Stimulated activated CD8-positive, alpha-beta memory T cell treated with anti-CD3 and anti-CD28 coated beads, Interleukin-15, amount 100 ng/mL, for 48 hours (primary cell): ENCODE results near the gene RSBN1L.

Source experiments
- DNase-seq, 2 donors: peaks; one replicate each; pipeline ENCODE4 v3.0.0-alpha.2; 2020; ENCODE audit warnings: low read depth in 2 of 2

Gene RSBN1L

GRCh38 chr7:77729574-77730348, 33.5 kb downstream of the RSBN1L start:
- no peak for DNase-seq

DNA sequence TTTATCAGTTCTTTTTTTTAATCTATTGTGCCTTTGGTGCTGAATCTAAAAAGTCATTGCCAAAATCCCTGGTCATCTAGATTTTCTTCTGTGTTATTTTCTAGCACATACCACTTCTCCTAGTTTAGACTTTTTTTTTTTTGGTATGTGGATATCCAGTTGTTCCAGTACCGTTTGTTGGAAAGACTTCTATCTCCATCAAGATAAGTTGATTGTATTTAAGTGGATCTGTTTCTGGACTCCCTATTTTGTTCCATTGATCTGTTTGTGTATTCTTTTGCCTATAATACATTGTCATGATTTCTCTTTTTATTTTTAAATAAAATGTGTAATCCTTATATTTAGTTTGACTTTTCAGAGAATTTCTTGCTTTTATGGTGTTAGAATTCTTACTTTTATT, 35.5 kb downstream of the RSBN1L start:
- DNase-seq, result no peak

DNA sequence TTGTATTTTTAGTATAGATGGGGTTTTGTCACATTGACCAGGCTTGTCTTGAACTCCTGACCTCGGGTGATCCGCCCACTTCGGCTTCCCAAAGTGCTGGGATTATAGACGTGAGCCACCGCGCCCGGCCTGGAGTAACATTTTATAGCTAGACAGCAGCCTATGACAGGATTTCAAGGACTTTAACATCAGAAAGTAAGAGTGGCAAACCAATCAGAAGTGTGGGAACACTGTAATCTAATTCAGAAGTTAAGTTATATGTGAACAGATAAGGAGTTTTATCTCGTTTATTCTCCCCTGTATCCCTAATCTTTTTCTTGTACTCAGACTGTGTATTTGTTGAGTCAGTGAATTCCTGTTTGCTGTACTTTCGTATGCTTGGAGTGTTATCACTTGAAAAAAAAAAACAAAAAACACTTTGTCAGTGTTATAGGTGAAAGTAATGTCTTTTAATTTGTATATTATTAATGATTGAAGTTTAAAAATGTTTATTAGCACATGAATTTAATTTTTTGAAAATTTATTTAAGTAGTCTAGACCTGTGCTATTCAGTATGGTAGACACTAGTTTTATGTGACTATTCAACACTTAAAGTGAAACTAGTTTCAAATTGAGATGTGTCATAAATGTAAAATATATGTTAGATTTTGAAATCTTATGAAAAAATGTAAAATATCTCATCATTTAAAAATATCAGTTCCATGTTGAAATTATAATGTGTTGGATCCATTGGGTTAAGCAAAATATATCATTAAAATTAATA, 38.6 kb downstream of the RSBN1L start:
- DNase-seq, result no peak

- DNase-seq, result no peak
These were observed 39.2 kb downstream of the RSBN1L start for GRCh38 chr7:77735457-77735856.

DNA sequence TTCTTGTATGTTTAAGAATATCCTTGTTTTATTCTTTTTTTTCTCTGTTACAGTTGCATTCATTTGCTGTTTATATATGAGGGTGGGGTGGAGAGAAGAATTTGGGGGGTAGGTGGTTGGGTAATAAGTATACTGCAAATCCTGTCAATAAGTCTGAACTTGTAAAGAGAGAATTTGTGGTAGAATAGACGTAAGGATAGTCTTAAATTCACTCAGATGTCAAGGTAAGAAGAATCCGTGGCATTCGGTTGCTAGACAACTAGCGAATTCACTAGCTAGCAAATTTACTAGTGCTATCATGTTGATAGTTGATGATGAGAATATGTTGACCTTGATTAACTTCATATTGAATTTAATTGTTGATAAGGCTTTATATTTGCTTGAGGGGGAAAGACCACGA, 40.7 kb downstream of the RSBN1L start:
- no peak for DNase-seq

DNA sequence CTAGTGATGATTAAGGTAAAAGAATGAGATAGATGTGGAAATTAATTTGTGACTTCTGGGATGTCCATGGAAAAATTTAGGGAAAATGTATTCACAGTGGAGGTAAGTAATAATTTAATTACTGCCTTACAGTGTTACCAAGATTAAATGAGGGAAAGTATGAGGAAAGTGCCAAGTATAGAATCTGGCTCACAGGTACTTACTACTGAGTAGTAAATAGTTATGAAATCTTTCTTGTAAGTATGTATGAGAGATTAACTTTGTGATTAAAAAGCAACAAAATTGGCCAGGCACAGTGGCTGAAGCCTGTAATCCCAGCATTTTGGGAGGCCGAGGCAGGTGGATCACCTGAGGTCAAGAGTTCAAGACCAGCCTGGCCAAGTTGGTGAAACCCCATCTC, 42.1 kb downstream of the RSBN1L start:
- no peak for DNase-seq

GRCh38 chr7:77738871-77739270, 42.6 kb downstream of the RSBN1L start:
- no peak for DNase-seq

DNA sequence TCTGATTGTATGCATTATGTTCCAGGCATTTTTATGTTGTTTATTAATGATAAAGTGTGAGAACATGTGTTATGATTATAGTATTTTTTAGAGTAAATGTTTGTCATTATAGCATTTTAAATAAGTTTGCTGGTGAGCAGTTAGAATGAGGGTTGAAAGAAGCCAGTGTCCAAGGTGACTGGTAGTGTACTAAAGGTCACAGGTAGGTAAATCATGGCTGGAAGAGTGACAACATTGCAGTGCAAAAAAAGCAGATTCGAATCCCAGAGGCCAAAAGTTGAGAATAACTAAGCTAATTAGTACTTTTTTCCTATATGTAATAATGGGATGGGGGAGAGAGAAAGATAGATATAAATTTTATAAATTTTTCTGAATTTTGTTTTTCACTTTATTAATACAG, 44.0 kb downstream of the RSBN1L start:
- no peak for DNase-seq

- DNase-seq, result no peak
These were observed 47.3 kb downstream of the RSBN1L start for GRCh38 chr7:77743518-77743917.

DNA sequence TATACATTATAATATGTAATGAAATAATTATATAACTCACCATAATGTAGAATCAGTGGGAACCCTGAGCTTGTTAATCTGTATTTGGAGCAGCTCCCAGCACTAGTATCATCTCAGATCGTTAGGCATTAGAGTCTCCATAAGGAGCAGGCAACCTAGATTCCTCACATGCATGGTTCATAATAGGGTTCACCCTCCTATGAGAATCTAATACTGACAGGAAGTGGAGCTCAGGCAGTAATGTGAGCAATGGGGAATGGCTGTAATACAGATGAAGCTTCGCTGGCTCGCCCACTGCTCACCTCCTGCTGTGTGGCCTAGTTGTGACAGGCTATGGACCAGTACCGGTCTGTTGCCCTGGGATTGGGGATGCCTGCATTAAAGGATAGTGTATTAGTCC, 49.5 kb downstream of the RSBN1L start:
- no peak for DNase-seq

DNA sequence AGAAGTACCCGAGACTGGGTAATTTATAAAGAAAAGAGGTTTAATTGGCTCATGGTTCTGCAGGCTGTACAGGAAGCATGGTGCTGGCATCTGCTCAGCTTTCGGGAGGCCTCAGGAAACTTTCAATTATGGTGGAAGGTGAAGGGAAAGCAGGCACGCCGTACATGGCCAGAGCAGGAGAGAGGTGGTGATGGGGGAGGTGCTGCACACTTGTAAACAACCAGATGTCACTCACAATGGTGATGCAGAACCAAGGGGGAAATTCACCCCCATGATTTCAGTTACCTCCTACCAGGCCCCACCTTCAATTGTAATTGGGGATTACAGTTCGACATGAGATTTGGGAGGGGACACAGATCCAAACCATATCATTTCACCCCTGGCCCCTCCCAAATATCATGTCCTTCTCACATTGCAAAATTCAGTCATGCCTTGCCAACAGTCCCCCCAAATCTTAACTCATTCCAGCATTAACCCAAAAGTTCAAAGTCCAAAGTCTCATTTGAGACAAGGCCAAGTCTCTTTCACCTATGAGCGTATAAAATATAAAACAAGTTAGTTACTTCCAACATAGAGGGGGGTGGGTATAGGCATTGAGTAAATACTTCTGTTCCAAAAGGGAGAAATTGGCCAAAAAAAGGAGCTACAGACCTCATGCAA, 50.0 kb downstream of the RSBN1L start:
- no peak for DNase-seq

- no peak for DNase-seq
These were observed 50.5 kb downstream of the RSBN1L start for GRCh38 chr7:77746824-77747165.

DNA sequence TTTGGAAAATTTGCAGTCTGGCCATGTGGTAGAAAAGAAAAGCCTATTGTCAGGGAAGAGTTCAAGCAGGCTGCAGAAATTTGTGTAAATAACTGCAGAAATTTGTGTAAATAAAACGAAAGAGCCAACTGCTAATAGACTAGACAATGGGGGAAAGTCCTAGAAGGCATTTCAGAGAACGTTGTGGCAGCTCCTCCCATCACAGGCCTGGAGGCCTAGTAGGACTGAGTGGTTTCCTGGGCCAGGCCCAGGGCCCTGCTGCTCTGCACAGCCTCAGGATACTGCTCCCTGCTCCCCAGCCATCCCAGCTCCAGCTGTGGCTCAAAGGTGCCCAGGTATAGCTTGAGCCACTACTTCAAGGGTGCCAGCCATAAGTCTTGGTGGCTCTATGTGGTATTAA, 50.9 kb downstream of the RSBN1L start:
- no peak for DNase-seq

DNA sequence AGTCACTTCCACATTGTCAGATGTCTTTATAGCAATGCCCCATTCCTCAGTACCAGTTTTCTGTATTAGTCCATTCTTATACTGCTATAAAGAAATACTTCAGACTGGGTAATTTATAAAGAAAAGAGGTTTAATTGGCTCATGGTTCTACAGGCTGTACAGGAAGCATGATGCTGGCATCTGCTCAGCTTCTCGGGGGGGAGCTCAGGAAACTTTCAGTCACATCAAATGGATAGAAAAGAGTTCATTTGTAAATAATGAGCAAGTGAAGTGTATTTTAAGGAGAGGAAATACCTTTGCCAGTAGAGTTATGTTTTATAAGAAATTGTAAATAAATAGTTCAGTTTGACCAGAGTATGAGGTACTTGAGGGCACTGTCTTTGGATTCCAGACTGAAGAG, 51.5 kb downstream of the RSBN1L start:
- no peak for DNase-seq

- no peak for DNase-seq
These were observed 55.8 kb downstream of the RSBN1L start for GRCh38 chr7:77752016-77752415.

DNA sequence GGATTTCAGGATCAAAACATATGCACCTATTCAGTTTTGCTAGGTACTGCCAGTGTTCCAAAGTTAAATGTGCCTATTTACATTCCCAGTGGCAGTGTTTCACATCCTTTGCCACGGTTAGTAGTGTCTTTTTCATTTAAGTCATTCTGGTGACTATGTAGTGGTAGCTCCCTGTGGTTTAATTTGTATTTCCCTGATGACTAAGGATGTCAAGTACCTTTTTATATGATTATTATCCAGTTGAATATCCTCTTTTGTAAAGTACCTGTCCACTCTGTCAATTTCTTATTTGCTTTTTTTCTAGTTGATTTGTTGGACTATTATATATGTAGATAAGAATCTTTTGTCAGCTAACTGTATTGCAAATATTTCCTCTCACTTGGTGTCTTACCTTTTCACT, 56.9 kb downstream of the RSBN1L start:
- DNase-seq, result no peak

GRCh38 chr7:77757589-77757988, 61.3 kb downstream of the RSBN1L start:
- DNase-seq, result peak in 1 of 2 donors; percentile 1

DNA sequence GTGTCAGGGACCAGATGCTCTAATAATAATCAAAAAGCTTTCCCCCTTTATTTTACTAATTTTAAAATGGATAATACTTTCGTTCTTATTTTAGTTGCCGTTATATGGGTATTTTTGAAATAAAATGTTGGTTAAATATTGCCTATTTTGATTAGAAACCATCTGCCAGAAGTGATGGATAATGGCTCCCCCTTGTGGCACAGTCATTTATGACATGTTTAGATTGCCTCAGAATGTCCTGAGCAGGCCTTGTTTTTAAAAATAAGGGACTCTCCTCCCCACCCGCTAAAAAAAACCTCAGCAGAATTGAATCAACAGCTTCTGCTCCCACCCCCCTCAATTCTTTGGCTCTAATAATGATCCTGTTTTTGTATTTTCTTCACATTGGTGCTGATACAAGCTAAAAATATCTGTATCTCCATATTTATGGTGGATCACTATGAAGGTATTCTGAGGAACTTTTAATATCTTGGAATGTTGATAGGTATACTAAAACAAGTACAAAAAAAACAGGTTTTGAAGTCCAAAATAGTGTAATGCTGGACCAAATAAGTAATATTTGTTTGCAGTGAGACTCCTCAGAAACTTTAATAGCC, 63.1 kb downstream of the RSBN1L start:
- DNase-seq, result peak in 1 of 2 donors; percentile 29

GRCh38 chr7:77760809-77761453, 64.7 kb downstream of the RSBN1L start:
- no peak for DNase-seq

- no peak for DNase-seq
These were observed 69.2 kb downstream of the RSBN1L start for GRCh38 chr7:77765481-77765880.

DNA sequence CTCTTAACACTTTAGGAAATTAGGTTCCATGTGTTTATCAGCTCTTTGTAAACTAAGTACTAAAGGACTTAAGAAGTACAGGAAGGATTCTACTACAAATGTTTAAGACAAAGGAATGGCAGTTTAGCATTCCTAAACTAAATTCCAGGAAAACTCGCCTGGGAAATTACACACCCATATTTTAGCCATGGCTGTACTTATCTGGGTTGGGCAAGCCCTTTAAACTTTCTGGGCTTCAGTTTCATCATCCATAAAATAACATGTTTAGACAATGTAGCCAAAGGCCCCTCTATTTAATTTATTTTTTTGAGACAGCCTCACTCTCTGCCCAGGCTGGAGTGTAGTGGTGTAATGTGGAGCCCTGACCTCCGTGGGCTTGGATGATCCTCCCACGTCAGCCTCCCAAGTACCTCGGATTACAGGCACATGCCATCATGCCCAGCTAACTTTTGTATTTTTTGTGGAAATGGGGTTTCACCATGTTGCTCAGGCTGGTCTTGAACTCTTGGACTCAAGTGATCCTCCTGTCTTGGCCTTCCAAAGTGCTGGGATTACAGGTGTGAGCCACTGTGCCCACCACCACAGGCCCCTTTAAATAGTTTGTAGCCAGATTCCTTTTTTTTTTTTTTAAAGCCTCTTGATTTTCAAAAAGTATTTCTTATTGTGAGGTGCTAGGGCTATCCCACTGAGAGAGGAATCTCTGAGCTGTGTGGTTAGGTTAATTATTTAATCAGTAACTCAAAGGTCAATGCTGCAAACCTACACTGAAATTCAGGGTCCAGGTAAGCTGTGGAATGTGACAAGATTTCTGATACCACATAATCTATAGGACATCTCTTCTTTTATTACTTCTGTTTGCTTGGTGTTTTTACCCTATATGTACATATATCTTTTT, 69.9 kb downstream of the RSBN1L start:
- DNase-seq, result no peak
